Esophagus (tissue), 2 donors: ENCODE measurements around the gene RIT2. TPM values are rescaled to one million over a fixed set of nuclear protein-coding genes. Genes with fewer than 3 reads are reported as not detected.

Source experiments
- H3K27ac ChIP-seq, 2 donors: one replicate each; pipeline ENCODE4 v1.5.1; 2013; ENCODE audit warnings: low read depth in 2 of 2, mild to moderate bottlenecking in 2 of 2, inconsistent platforms in 1 of 2, low read length in 1 of 2, moderate library complexity in 1 of 2
- H3K27me3 ChIP-seq, 2 donors: one replicate each; pipeline ENCODE4 v1.6.1; 2013; ENCODE audit warnings: low read length in 2 of 2, control low read depth in 1 of 2, mild to moderate bottlenecking in 1 of 2; ENCODE audit not compliant: insufficient read depth in 2 of 2, control insufficient read depth in 1 of 2
- H3K36me3 ChIP-seq, 2 donors: one replicate each; pipeline ENCODE4 v1.6.1; 2013; ENCODE audit warnings: low read length in 1 of 2; ENCODE audit not compliant: control insufficient read depth in 2 of 2, insufficient read depth in 2 of 2
- H3K4me1 ChIP-seq, 2 donors: one replicate each; pipeline ENCODE4 v1.6.1; 2013; ENCODE audit warnings: low read length in 1 of 2; ENCODE audit not compliant: control insufficient read depth in 2 of 2, insufficient read depth in 2 of 2
- H3K4me3 ChIP-seq, 2 donors: one replicate each; pipeline ENCODE4 v1.5.1; 2013; ENCODE audit warnings: low read length in 2 of 2, mild to moderate bottlenecking in 2 of 2, low read depth in 1 of 2, moderate library complexity in 1 of 2
- H3K9me3 ChIP-seq, 2 donors: one replicate each; pipeline ENCODE4 v1.6.1; 2013; ENCODE audit warnings: mild to moderate bottlenecking in 2 of 2, low read depth in 1 of 2, low read length in 1 of 2, moderate library complexity in 1 of 2; ENCODE audit not compliant: control insufficient read depth in 2 of 2, insufficient read depth in 1 of 2
- WGBS, 2 donors: extraction: QIAGEN DNeasy Blood & Tissue Kit; methylation state at CpG; one replicate each; pipeline ENCODE4 v1.1.7; 2013; 5-methylcytosine and 5-hydroxymethylcytosine counted together
- polyA plus RNA-seq, 2 donors: library from polyadenylated mRNA; stranded (reverse); fragments of 200-250 nt; gene quantifications; one replicate each; pipeline ENCODE4 v1.2.3, GENCODE V29; 2013
- donor health status: healthy with polysubstance abuse.
- donor health status: Bipolar disorder and iron deficiency.

RIT2 gene
- polyA plus RNA-seq, 2 donors = not detected

DNA sequence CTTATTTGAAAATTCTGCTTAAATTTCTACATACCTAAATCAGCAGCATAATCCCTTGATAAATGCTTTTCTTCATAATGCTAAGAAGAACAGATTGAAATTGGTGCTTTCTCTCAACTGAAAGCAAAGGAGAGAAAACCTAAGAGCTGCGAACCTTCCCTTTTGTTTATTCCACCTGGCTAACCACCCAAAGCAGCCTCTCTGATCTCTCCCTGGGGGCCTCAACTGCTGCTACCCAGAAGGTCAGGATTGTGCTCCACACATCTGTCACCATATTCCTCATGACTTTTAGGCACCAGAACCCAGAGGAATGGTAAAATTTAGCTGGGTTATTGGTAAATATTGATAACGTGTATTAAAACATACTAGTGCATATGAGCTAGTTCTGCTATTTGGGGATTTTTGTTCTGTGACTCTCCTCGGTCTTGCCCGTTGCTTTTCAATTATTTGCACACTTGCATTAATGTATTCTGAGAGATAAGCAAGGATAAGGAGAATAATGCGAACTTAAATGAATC, 334.1 kb downstream of the RIT2 start:
- Histone ChIP-seq H3K9me3 (no peaks in the 10 kb centered on the region), H3K4me3 (no peak overlapping the region), H3K4me1 (no peaks in the 10 kb centered on the region), H3K36me3 (no peaks in the 10 kb centered on the region), H3K27me3 (no peaks in the 10 kb centered on the region), H3K27ac (no peak overlapping the region)
- 77 to 82% methylated on average over 5 of the region's 5 CpGs for WGBS, 2 donors

DNA sequence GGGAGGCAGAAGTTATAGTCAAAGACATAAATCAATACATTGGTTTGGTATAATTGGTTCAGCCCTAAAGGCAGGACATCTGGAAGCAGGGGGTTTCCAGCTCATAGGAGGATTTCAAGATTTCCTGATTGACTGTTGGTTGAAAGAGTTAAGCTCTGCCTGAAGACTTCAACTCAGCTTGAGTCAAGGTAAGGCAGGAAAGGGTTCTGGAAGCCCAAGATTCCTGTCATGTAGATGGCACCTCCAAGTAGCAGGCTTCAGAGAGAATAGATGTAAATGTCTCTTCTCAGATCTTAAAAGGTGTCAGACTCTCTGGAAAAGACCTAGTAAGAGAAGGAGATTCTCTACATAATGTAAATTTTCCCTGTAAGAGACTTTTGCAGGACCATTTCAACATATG, 335.3 kb downstream of the RIT2 start:
- H3K4me1 ChIP-seq = no peaks in the 10 kb centered on the region
- no peaks in the 10 kb centered on the region for H3K36me3 ChIP-seq
- H3K27ac ChIP-seq = no peak overlapping the region
- no peaks in the 10 kb centered on the region for H3K9me3 ChIP-seq
- H3K27me3 ChIP-seq = no peaks in the 10 kb centered on the region
- H3K4me3 ChIP-seq = no peak overlapping the region

DNA sequence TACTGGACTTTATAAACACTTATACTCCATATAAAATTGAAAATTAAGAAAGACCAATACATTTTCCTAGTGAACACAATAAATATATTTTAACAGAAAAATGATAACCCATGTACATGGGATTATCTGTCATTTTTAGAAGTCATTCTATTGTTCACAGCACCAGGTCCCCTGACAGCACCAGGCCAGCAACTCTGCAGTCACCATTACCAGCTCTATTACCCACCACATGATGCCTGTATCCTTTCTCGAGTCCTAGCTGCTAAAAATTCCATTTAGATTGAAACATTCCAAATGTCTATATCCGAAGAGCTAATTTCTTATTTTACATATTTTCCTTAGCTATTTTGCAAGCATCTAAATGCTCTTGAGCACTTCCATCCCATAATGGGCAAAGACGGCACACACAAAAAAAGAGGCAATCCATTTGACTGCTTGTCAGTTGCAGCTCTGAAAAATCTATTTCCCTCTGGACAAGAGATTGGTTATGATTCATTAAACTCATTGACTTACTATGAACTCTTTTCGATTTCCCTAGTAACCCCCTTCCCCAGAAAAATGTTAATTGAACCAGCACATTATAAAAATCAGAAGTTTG, 336.9 kb downstream of the RIT2 start:
- no peak overlapping the region for H3K4me3 ChIP-seq
- H3K27ac ChIP-seq = no peak overlapping the region
- no peaks in the 10 kb centered on the region for H3K36me3 ChIP-seq
- H3K4me1 ChIP-seq = no peaks in the 10 kb centered on the region
- H3K27me3 ChIP-seq = no peaks in the 10 kb centered on the region
- H3K9me3 ChIP-seq = no peaks in the 10 kb centered on the region
- WGBS, 2 donors = 58 to 60% methylated on average over 4 of the region's 4 CpGs

DNA sequence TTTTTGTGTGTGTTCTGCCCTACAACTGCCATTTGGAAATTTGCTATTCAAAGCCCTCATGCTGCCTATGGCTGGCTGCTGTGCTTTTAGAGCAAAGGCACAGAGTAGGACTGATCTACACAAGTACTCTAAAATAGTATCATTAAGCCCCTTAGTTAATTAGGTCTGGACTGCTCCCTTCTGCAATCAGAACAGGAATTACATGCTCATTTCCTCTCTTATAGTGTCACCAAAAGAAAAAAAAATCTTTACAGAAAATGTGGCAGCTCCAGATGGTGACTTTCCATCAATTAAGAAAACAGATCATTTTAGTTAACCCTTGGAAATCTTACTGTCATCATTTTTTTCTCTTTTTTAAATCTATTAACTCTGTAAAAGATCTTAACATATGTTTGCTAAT, 337.5 kb downstream of the RIT2 start:
- no peaks in the 10 kb centered on the region for H3K9me3 ChIP-seq
- H3K4me1 ChIP-seq = no peaks in the 10 kb centered on the region
- no peaks in the 10 kb centered on the region for H3K36me3 ChIP-seq
- H3K27ac ChIP-seq = no peak overlapping the region
- H3K27me3 ChIP-seq = no peaks in the 10 kb centered on the region
- H3K4me3 ChIP-seq = no peak overlapping the region

DNA sequence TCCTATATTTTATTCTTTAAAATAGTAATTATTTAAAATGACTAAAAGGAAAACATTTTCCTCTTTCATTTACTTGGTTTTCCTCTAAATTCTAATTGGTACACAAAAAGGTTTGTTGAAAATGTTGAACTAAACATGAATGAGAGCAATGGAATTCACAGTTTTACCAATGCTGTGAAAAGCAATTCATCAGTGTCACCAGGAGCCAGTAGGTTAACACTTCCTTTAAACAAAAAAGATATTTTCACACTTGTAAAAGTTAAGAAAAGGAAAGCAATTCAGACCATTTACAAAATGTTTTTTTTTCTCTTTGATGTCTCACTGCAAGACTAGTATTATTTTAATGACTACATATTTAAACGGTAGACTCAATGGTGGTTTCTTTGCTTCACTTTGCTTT, 341.6 kb downstream of the RIT2 start:
- H3K4me3 ChIP-seq = no peak overlapping the region
- no peaks in the 10 kb centered on the region for H3K36me3 ChIP-seq
- no peaks in the 10 kb centered on the region for H3K27me3 ChIP-seq
- 17 to 19% methylated on average over 1 of the region's 1 CpG for WGBS, 2 donors
- H3K27ac ChIP-seq = no peak overlapping the region
- H3K9me3 ChIP-seq = no peaks in the 10 kb centered on the region
- H3K4me1 ChIP-seq = no peaks in the 10 kb centered on the region

DNA sequence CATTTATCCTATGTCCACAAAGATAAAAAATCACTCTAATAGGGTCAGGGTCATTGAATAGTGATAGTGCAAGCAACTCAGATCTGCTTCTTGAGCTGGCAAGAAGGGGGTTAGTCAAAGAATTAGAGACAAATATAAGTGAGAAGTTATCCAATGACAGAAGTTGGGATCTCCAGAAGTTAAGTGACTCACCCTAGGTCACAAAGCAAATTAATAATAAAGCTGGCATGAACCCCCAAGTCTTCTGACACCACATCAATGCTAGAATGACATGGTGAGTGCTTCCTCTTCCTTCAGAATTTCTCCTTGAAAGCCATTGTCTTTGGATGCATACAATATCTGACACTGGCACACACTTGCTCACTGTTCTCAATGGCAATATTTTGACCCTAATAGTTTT, 343.5 kb downstream of the RIT2 start:
- H3K36me3 ChIP-seq = no peaks in the 10 kb centered on the region
- H3K27ac ChIP-seq = no peak overlapping the region
- H3K27me3 ChIP-seq = no peaks in the 10 kb centered on the region
- H3K4me1 ChIP-seq = no peaks in the 10 kb centered on the region
- H3K9me3 ChIP-seq = no peaks in the 10 kb centered on the region
- no peak overlapping the region for H3K4me3 ChIP-seq

DNA sequence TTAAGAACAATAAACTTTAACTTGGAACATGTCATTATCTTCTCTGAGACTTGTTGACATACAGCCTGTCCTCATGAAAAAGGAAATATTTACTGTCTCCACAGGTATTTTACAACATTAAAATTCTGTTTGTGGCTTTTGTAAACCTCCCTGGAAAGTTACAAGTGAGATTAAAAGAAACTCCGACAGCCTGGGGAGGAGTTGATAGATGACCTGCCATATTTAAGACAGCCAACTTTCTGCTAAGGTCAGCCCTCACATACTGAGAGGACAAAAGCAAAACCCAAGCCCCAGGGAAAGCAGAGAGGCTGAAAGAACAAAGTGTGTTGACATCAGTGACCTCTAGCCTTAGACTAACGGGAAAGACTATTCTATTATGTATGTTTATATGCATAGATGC, 350.2 kb downstream of the RIT2 start:
- no peak overlapping the region for H3K4me3 ChIP-seq
- H3K27me3 ChIP-seq = no peaks in the 10 kb centered on the region
- no peaks in the 10 kb centered on the region for H3K4me1 ChIP-seq
- H3K27ac ChIP-seq = no peak overlapping the region
- WGBS, 2 donors = 20 to 24% methylated on average over 2 of the region's 2 CpGs
- no peaks in the 10 kb centered on the region for H3K36me3 ChIP-seq
- no peaks in the 10 kb centered on the region for H3K9me3 ChIP-seq

DNA sequence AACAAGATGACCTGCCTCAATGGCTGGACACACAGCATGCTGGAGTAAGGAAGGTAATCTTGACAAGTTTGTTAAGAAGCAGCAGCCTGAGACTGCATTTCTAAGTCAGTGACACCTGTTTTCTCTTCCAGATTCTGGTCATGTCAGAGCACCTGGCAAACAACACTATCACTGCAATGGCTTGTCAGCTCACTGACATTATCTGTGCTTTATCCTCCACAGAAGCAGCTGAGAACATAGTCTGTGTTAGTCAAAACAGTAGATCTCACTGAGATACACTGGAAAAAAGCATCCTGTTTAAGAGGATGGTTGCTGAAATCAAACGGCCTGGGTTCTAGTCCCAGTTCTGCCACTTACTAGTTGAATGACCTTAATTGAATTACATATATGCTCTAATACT, 355.2 kb downstream of the RIT2 start:
- no peak overlapping the region for H3K27ac ChIP-seq
- no peaks in the 10 kb centered on the region for H3K9me3 ChIP-seq
- no peaks in the 10 kb centered on the region for H3K27me3 ChIP-seq
- no peaks in the 10 kb centered on the region for H3K4me1 ChIP-seq
- H3K4me3 ChIP-seq = no peak overlapping the region
- no peaks in the 10 kb centered on the region for H3K36me3 ChIP-seq
- 46 to 70% methylated on average over 1 of the region's 1 CpG for WGBS, 2 donors

DNA sequence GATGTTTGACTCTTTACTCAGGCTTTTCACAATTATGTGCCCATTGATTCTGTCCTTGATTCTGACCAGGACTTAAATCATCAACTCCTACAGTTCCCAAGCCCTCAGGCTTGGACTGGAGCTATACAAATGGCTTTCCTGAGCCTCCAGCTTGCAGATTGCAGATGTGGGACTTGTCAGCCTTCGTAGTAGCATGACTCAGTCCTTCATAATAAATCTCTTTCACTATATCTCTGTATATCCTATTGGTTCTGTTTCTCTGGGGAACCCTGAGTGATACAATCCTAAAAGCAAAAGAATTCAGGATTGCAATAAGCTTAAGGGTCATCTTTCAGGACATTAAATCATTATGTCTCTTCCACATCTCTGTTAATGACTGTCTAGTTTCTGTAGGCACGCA, 356.6 kb downstream of the RIT2 start:
- Histone ChIP-seq H3K4me1 (no peaks in the 10 kb centered on the region), H3K27ac (no peak overlapping the region), H3K36me3 (no peaks in the 10 kb centered on the region), H3K9me3 (no peaks in the 10 kb centered on the region), H3K27me3 (no peaks in the 10 kb centered on the region), H3K4me3 (no peak overlapping the region)
- 50 to 56% methylated on average over 2 of the region's 2 CpGs for WGBS, 2 donors

DNA sequence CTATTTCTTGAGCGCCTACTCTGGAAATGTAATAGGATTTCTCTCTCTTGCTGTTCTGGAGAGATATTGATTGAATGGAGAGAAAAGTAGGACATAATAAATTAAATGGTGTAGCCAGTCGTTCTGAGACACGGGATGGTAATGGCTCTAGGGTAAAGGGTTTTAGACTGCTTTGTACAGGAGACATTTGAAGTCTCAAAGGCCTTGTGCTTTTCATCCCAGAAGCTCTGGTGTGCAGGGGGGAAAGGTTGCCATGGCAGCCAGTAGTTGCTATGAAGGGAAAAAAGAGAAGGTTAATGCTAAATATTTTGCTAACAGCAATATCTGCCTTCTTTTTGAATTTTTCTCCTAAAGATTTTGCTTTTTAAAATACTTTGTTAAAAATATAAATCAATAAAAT, 359.3 kb downstream of the RIT2 start:
- Histone ChIP-seq H3K4me3 (no peak overlapping the region), H3K9me3 (no peaks in the 10 kb centered on the region), H3K4me1 (no peaks in the 10 kb centered on the region), H3K27me3 (no peaks in the 10 kb centered on the region), H3K36me3 (no peaks in the 10 kb centered on the region), H3K27ac (no peak overlapping the region)
- WGBS, 2 donors = 69 to 76% methylated on average over 3 of the region's 3 CpGs
